GM18858 (cell line): ENCODE data around the gene RBM17.
"Not testable (repeated sequence)": the region's sequence is repeated elsewhere in the genome, so short reads cannot be mapped to it uniquely, and the experiment has no call there.

ENCODE experiments used
- ATAC-seq: cut with Tn5 transposase; IDR thresholded peaks from one replicate; pipeline ENCODE4 v1.9.1; 2021; ENCODE audit not compliant: unreplicated experiment

Gene RBM17, protein sequence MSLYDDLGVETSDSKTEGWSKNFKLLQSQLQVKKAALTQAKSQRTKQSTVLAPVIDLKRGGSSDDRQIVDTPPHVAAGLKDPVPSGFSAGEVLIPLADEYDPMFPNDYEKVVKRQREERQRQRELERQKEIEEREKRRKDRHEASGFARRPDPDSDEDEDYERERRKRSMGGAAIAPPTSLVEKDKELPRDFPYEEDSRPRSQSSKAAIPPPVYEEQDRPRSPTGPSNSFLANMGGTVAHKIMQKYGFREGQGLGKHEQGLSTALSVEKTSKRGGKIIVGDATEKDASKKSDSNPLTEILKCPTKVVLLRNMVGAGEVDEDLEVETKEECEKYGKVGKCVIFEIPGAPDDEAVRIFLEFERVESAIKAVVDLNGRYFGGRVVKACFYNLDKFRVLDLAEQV

DNA sequence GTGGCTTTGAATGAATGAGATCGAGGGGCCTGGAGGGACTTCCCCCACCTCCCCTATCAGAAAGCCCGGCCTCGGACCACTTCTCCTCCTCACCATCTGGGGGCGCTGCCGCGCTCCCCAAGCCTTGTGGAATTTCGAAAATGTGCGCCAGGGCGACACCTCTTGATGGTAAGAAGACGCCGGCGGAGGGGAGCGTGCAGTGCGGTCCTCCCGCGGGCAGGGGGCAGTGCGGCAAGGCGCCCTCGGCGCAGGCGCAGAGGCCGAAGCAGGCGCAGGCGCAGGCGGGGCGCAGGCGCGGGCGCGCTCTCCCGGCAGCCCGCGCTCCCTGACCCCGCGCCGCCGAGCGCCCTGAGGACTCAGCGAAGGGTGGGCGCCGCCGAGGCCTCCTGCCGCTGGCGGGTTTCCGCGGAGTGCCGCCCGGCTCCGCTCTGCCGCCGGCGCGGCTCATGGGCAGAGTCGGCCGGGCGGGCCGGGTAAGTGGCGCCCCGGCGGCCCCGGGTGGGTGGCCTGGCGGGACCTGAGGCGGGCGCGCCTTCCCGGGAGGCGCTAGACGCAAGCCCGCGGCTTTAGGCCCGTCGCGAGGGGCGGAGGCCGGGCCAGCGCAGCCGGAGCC, at the start of gene RBM17:
RBM17 (plus strand) TSS at position 314 of the 613 bp plus-strand sequence. CDS start 8,032 bp downstream, outside the sequence.
- ATAC-seq, result peak; percentile 79

DNA sequence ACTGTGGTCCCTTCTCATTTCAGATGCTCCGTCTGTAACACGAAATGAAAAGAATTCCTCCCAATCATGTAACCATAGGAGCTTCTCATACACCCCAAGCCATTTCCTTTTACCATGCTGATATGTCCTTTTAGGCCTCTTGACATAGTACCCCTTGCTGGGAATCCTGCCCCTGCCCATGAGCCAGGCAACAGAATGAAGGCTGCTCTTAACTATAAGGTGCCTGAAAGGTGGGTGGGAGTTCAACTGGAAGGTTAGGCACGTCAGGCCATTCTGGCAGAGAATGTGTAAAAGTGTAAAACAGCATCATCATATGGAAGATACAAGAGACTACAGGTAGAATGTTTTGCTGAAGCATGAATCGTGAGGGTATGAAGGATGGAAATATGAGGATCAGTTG, 49.1 kb upstream of the RBM17 start:
- ATAC-seq, result no peak

DNA sequence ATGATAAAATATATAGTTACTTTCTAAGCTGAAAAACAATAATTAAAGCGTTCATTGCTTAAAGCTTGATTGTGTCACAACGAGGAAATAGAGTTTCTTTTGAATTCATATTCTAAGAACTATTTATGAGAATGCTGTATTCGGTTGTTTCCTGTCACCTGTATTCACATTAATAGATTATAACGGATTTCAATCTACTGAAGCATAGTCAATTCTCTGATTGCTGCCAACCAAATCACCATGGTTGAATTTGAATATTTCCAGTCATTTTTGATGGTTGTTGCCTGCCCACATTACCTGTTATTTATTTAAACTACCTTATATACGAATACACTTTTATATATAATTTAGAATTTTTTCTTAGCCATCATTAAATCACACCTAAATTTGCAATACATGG, 48.6 kb upstream of the RBM17 start:
- no peak for ATAC-seq

DNA sequence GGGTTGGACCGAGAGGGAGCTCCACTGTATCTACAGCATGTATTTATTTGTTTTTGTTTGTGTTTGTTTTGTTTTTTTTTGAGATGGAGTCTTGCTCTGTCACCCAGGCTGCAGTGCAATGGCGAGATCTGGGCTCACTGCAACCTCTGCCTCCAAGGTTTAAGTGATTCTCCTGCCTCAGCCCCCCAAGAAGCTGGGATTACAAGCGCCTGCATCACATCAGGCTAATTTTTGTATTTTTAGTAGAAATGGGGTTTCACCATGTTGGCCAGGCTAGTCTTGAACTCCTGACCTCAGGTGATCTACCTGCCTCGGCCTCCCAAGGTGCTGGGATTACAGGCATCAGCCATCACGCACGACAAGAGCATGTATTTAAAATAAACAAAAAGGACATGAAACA, 45.5 kb upstream of the RBM17 start:
- ATAC-seq, result not testable (repeated sequence)

DNA sequence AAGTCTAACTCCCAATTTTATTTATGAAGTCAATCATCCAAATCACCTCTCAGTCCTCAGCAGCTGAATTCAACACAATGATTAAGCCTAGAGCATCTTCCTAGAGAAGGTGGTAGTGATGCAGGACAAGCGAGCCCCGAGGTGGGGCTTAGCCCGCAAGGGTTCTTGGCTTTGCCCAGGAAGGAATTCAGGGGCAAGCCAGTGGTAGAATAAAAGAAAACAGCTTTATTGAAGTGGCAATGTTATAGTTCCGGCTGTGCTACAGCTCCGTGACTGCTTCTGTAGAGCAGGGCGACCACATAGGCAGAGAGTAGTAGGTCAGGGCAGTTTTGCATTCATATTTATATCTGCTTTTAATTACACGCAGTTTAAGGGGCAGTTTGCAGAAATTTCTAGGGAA, 44.8 kb upstream of the RBM17 start:
- ATAC-seq, result no peak

DNA sequence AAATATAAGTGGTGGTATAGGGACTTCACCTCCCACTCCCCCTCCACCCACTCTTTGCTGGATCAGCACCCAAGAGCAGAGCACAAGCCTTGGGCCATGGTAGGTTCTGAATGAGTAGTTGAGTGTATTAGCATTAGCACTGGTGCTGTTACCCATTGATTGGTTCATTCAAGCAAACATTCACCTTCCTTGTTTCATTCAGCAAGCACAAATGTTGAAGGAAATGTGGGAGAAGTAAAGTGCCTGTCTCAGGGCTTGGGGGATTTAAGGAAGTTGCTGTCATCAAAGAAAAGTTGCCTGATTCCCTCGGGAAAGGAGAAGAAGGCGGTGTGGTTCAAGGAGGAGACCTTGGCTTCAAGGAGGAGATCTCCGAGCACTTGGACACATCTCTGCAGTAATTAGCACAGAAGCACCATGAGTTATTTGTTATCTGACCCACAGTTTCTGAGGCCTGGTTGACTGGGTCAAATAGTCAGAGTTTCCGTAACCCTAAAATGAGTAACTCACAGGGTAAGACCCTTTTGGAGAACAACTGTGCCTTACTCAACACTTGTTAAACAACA, 44.0 kb upstream of the RBM17 start:
- ATAC-seq, result no peak

DNA sequence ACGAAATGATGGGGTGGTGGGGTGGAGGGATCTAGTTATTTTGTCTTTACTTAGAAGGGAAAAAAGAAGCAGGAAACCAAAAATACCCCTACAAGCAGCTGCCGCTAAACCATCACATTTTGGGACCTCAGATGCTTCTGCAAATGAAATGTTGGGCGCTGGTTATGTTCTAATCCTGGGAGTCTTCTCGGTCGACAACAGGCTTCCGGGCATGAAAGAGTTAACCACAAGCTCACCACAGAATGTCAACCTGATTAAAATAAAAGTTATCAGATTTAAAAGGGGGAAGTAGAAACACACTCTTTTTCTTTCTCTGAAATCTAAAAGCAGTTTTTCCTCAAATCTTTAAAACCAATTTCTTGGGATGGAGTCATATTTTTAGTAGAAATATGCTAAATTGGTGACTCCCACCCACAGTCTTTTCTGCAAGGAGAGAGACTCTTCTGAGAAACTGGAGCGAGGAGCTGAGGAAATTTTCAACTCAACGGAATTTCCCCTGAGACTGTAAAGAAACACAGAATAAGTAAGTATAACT, 43.5 kb upstream of the RBM17 start:
- ATAC-seq, result no peak

DNA sequence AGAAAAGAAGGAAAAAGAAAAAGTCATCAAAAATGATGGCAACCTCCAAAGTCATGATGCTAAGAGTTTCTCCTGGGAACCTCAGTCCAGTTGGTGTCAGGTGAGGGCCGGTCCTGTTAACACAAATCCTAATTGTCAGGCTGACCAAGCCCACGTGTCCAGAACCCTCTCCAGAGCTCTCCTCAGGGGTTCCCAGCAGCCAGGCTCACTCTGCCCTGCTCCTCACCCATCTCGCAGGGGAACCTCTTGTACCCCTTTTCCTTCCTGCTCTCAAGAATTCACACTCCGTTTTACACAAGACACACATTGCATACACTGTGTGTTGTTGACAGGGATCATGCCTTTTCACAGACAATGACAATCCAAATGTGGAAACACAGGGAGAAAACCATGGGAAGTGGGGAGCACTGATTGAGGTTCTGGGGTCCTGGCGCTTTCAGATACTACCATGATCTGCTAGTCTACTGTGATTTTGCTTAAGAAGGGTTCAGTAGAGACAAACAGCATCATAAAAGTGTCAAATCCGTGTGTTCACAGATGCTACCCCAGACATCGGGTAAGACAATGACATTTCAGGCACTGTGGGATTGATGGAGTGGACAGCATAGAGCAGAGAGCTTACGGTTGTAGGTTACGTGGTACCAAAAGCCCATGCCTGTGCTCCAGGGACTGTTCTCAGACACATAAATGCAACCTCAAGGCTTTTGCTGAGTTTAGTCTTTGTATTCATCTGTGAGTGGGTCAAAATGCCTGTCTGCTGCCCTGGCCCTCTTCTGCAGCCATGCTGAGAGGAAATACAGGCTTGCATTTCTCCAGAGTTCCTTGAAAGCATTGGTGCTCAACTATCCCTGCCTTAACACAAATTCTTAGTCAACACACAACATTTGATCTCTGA, 42.7 kb upstream of the RBM17 start:
- no peak for ATAC-seq

DNA sequence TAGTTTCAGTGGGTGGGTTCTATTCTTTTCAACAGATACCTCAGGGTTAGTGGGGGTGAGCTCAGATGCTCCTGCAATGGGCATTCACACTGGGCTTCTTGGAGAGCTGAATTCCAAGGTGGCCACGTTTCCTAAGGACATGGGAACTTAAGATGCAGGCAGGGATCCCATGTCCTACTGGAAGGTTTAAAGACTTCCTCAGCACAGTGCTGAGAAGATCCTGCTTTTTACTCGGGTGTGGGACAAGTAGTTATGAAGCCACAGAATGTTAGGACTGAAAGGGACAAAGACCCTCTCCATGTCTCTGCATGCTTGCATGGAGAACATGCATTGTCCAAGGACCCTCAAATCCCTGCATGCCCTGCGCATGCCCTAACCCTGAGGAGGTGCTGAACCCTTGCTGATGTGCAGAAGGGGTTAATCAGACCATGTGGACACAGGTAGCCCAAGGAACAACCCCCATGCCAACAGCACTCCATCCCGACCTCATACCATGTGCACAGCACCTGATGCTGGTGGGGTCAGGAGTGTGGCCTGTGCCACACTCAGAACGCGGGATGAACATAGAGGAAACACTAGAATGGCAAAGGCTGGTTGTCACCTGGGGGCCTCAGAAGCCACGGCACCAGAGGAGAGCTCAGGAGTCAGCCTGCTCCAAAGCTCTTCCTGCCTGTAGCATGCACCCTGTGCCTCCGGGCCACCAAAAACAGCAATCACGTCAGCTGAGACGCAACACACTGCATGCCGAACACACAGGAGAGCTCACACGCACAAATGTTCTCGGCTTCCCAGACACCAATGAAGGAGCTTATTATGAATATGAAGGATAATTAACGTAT, 41.8 kb upstream of the RBM17 start:
- no peak for ATAC-seq

DNA sequence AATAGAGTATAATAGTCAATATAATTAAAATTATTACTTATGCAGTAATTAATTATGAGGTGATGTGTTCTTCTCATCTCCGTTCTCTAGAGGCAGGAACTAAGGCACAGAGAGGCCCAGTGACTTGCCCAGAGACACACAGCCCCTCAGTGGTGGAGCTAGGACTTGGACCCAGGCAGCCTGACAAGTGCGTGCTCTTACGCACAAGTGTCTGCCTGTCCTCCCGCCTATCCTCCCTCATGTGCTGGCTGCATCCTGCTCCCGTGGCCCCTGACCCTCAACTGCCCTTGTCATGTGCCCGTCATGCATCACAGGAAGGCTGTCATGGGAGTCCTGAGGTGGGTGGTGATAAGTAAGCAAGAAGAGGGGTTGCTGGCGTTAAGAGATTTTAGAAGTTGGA, 41.0 kb upstream of the RBM17 start:
- no peak for ATAC-seq

DNA sequence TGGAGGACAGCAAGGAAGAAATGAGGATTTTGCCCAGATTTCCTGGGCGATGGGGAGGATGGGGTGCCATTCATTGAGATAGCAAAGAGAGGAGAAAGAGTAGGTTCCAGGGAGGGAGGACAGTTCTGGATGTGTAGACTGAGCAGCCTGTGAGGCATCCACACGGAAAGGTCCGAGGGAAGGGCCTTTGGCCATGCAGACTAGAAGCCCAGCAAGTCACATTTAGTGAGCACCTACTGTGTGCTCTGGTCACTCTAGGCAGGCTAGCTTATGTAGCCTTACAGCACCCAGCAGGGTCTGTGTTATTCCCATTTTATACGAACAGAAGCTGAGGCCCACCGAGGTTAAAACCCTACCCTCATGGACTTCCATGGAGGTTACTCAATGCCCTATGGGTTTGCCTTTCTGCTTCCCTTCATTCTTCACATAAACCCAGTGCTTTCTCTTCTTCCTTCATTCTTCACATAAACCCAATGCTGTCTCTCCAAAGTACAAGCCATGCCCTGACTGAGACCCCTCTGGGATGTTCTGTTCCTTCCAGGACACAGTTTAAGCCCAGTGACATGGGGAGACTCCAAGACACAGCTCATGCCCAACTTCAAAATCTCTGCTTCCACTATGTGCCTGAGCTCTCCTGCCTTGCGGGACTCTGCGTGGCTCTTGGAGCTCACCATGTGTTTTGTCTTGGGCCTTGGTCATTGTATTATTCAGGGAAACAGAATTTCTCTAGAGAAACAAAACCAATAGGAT, 40.4 kb upstream of the RBM17 start:
- no peak for ATAC-seq

DNA sequence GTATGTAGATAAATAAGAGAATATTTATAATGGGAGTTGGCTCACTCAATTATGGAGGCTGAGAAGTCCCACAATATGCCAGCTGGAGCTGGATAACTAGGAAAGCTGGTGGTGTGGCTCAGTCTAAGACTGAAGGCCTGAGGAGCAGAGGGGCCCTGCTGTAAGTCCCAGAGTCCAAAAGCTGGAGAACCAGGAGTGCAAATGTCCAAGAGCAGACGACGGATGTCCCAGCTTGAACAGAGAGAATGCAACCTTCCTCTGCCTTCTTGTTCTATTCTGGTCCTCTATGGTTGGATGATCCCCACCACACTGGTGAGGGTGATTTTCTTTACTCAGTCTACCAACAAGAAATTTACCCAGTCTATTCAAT, 39.8 kb upstream of the RBM17 start:
- ATAC-seq, result no peak

DNA sequence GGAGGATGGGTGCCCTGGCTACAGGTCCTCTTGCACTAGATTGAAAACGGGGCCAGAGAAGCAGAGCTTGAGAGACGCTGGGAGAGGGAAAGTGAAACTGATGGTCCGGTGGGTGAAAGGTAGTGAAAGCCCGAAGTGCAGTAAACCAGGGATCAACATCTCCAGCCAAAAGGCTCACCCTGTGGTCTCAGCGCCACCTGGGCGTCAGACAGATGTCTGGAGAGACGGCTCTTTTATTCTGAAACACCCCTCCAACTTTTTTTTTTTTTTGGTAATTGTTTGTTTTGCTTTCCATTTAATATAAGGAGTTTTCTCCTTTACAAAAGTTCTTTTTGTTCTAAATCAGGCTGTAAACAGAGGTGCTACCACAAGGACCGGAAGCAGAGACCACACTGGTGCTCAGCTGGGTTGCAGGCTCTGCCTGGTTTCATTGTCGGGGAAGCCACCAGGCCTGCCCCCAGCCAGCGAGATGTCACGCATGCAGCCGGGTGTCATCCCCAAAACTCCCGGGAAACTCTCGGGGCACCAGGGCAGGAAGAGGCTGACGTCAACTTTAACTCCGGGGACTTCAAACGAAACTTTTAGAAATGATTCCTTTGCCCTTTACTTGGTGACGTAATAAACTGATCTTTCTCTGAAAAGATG, 37.9 kb upstream of the RBM17 start:
- ATAC-seq, result peak; percentile 58

DNA sequence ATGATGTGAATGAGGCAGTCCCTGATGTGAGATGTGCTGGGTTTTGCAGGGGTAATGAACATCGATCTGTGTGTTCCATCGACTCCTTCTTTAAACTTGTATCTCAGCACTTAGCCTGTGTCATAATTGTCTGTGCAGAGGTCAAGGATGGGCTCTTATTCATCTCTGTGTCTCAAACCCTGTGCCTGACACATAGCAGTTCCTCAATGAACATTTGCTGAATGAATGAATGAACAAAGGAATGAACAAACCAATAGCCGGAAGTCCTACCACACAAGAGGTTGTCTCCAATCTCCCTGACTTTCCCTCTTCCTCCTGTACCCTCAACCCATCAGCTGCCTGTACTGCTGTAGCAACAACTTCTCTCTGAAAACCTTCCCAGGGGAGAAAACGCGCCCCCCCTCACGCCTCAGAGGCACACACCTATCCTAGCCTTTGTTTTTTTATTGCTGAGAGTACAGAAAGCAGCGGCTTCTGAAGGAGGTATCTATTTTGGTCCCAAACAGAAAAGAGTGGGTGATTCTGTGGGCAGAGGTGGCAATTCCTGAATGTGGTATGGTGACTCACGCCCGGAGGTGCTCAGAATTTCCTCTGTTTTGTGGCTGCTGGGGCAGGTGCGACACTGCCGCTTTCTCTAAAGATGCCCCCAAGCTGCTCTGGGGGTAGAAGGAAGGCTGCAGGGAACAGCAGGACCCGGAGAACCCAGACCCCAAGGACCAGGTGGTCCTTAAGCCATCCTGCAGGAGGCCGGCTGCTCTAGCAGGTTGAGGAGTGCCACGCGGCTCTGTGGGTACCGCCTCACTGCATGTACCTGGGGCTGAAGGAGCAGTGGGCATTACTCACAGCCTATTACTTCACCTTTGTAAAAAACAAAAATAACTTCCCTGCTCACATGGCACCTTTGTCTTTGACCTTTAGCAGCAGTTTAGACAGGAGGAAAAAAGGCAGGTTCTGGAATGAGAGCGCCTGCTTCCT, 36.3 kb upstream of the RBM17 start:
- ATAC-seq, result no peak

DNA sequence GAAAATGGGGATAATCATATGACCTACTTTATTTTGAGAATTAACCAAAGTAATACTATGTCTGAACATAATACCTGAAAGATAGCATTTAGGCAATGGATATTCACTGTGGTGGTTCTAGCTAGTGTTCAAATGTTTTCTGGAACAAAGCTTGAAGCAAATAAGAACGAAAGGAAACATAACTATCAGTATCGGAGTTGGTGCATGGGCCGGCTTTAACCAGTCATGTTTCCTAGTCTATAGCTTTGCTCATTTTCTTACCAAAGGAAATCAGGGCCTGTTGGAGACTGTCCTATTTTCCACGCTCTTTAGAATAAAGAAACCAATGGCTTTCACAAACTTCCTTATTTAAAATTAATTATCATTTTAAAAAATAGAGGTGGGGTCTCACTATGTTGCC, 35.5 kb upstream of the RBM17 start:
- ATAC-seq, result no peak

DNA sequence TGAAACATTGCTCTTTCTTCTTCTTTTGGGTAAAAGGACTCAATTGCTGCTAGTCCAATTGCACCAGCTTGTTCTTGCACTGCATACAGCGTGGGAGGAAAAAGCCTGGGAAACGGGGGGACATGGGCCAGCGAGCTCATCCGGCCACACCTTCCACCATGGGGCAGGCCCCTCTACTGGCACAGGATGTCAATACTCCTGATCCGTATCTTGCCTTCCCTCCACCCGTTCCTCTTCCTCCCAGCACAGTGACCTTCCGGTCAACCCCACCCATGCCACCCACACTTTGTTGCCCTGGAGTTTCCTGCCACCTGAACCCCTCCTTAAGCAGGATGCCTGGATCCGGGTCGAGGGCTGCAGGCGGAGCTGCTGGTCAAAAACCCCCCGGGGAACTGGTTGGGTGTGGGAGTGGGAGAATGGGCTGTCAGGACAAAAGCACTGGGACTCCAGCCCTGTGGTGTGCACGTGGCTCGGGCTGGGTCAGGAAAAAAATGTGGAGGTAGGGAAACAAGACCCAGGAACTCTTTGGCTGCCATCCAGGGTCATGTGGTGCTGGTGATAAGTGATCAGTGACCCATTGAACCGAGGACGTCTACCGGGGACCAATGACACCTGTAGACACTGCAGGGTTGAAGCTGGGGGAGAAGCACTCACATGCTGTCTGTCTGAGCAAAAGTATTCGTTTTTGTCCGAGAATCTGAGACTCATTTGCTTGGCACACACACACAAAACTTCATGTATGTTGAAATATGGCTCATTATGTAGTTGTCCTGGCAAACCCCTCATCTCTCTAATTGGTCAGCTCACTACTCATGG, 34.8 kb upstream of the RBM17 start:
- no peak for ATAC-seq

DNA sequence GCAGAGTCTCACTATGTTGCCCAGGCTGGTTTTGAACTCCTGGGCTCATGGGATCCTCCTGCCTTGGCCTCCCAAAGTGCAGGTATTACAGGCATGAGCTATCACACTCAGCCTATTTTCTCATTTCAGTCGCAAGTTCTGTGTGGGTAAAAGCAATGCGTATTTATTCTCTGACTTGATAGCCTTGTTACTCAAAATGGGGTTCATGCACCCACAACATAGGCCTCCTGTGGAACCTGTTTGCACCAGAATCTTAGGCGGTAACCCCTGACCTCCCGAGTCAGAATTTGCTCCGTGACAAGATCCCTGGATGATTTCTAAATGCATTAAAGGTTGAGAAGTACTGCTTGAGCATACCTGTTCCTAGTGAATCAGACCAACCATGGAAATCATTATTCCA, 34.0 kb upstream of the RBM17 start:
- no peak for ATAC-seq
